Epithelial cell of esophagus (primary cell): ENCODE measurements around the gene MTFR1L.
A peak's percentile ranks its signal among the peaks of the same experiment; 100 is the strongest.

Experiments
- DNase-seq: peaks from one replicate; pipeline ENCODE4 v3.0.0; 2010; ENCODE audit warnings: low read depth
- H3K4me3 ChIP-seq: 2 replicates; pipeline ENCODE4 v1.5.1; 2011; ENCODE audit warnings: mild to moderate bottlenecking, low read length, control low read depth
- TF ChIP-seq, protein P1 (sequence below): IDR thresholded peaks from 2 replicates; pipeline ENCODE4 v1.5.1; 2011; ENCODE audit warnings: low read depth, mild to moderate bottlenecking, low read length, control low read depth, inconsistent platforms; ENCODE audit not compliant: insufficient read depth; ENCODE audit errors: missing control alignments

The MTFR1L gene

DNA sequence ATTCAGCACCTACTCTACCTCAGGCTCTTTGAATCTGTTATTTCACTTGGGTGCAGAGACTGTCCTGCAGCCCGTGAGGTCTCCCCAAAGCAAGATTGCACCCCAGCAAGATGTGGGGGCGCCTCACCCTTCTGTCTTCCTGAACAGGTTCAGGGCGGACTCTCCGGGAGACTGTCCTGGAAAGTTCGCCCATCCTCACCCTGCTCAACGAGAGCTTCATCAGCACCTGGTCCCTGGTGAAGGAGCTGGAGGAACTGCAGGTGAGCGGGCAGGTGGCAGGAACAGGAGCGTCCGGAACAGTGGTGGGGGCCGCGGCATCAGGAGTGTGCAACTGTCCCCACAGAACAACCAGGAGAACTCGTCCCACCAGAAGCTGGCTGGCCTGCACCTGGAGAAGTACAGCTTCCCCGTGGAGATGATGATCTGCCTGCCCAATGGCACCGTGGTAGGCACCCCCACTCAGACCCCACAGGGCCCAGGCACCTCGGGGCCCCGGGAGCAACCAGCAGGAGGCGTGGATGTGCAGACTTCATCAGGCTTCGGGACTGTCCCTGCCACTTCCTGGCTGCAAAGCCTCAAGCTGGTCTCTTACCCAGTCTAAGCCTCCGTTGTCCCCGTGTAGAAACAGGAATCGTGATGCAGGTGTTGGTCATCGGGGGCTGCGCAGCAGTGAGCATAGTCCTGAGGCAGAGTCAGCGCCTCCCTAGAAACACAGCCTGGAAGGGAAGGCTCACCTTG, 5.9 kb upstream of the MTFR1L start:
- TF ChIP-seq, protein P1, sequence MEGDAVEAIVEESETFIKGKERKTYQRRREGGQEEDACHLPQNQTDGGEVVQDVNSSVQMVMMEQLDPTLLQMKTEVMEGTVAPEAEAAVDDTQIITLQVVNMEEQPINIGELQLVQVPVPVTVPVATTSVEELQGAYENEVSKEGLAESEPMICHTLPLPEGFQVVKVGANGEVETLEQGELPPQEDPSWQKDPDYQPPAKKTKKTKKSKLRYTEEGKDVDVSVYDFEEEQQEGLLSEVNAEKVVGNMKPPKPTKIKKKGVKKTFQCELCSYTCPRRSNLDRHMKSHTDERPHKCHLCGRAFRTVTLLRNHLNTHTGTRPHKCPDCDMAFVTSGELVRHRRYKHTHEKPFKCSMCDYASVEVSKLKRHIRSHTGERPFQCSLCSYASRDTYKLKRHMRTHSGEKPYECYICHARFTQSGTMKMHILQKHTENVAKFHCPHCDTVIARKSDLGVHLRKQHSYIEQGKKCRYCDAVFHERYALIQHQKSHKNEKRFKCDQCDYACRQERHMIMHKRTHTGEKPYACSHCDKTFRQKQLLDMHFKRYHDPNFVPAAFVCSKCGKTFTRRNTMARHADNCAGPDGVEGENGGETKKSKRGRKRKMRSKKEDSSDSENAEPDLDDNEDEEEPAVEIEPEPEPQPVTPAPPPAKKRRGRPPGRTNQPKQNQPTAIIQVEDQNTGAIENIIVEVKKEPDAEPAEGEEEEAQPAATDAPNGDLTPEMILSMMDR: no peak
- DNase-seq: no peak
- H3K4me3 ChIP-seq: no peak overlapping the region

DNA sequence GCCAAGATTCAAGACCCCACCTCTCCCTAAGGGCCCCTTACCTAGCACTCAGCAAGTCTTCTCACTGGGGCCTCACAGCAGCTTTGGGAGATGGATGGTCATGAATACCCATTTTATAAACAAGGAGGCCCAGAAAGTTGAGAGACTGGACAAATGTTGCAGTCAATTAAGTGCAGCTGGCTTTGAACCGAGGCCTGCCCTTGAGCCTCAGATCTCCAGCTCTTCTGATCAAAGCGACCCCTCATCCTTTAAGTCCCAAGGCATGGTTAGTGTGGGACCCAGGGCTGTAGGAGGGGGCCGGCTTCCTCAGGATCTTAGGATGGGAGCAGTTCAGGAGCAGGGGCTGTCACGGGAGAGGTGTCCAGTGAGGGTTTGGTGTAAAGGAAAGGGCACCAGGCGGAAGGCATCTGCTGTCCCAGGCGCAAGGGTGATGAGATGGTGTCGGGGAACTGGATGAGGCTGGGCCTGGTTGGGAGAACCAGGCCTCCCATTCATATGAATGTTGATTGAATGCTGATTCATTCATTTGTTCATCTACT, 5.1 kb upstream of the MTFR1L start:
- DNase-seq: no peak
- TF ChIP-seq, protein P1: no peak
- no peak overlapping the region for H3K4me3 ChIP-seq

DNA sequence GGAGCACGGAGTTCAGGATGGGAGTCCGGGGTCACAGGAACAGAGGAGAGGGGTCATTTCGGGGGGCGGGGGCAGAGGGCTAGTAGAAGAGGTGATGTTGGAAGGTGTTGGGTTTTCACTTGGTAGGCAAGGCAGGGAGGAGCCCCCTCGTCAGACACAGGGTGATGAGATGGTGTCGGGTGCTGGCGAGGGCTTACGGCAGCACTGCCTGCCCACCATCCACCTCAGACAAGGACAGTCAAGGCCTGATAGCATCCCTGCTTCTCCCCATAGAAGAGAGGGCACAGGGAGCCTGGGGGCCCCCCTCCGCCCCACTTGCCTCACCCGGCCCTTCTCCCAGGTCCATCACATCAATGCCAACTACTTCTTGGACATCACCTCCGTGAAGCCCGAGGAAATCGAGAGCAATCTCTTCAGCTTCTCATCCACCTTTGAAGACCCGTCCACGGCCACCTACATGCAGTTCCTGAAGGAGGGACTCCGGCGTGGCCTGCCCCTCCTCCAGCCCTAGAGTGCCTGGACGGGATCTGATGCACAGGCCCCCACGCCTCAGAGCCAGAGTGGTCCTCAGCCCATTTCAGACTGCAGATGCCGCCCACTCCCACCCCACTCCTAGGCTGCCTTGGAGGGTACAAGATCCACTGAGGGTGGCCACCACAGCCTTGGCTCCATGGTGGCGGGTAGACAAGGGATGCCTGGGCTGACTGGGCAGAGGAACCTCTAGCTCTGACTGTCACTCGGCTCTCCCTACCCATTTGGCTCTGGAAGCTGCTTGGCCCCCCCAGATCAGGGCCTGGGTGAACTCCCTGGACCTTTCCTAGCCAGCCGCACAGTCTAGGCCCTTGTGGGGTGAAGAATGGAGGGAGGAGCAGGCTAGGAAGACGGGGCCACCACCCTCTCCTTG, 4.3 kb upstream of the MTFR1L start:
- TF ChIP-seq, protein P1: no peak
- H3K4me3 ChIP-seq: no peak overlapping the region
- DNase-seq: no peak

DNA sequence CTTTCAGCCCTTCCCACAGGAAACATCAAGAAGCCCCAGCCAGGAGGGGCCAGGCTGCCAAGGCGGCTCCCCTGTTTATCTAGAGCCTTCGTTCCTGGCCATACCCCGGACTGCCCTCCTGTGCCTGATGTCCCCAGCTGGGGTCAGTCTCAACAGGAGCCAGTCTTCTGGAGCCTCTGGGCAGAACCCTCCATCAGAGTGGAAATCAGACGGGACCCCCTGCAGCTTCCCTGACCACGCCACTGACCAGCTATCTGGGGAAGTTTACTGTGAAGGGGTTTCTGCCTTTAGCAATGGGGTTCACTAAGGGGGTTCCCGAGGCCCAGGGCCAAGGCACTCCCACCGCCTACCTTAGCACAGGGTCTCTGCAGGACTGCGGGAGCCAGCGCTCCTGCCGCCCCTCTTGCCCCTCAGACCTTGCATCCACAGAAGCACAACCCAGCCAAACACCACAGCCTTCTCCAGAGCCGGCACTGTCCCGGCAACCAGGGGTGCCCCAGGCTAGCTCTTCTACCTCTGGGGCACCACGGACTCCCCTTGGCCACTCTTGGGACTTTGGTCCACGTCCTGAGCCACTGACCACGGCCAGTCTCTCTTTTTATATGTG, 3.5 kb upstream of the MTFR1L start:
- no peak for DNase-seq
- H3K4me3 ChIP-seq: no peak overlapping the region
- TF ChIP-seq, protein P1: no peak

DNA sequence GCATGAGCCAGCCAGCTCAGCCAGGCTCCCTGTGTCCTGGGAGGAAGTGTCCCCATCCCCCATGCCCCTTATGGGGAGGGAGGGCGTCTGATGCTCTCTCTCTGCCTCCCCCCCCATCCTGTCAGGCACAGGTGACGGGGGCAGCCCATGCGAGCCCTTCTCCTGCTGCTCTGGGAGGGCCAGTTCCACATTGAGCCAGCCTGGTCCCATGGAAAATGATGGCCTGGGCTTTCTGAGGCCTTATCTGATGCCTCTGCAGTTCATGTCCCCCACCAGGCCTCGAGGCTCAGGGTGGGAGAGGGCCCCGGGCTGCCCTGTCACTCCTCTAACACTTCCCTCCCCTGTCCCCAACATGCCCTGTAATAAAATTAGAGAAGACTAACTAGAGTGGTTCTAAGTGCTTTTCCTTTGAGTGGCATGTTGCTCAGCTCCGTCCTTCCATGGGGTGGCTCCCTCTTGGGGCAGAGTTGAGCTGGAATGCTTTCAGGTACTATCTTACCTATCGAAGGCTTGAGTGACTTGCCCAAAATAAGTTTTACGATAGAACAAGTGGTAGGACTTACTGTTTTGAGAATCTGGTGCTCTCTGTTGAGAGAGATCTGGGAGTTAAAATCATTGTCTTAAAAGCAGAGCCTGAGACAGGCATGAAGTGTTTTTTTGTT, 1.8 kb upstream of the MTFR1L start:
- DNase-seq: peak; percentile 50

DNA sequence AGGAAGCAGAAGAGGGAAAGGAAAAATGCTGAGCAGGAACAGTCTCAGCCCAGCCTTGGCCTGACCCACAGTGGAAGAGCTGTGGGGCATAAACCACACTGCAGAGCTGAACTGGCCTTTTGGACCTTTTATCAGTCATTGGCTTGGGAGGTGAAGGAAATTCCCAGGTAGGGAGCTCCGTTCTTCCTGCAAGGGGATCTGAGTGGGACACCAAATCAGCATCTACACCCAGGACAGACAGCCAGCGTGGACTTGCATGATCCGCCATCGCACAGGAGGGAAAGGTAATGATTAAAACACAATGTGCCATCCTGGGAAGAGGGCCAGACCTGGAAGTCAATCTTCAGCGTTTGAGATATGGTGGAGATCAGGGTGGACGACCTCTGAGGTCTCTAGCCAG, 1.2 kb upstream of the MTFR1L start:
- peak overlapping the region; percentile 84 for H3K4me3 ChIP-seq
- DNase-seq: no peak
- TF ChIP-seq, protein P1: no peak

More for the DNA sequence above, 1.8 kb upstream of the MTFR1L start:
- TF ChIP-seq, protein P1: peak; percentile 67
- no peak overlapping the region for H3K4me3 ChIP-seq
